ENCODE data around the gene DNER. TPM values are rescaled to one million over a fixed set of nuclear protein-coding genes. Genes with fewer than 3 reads are reported as not detected.

DNER gene, protein sequence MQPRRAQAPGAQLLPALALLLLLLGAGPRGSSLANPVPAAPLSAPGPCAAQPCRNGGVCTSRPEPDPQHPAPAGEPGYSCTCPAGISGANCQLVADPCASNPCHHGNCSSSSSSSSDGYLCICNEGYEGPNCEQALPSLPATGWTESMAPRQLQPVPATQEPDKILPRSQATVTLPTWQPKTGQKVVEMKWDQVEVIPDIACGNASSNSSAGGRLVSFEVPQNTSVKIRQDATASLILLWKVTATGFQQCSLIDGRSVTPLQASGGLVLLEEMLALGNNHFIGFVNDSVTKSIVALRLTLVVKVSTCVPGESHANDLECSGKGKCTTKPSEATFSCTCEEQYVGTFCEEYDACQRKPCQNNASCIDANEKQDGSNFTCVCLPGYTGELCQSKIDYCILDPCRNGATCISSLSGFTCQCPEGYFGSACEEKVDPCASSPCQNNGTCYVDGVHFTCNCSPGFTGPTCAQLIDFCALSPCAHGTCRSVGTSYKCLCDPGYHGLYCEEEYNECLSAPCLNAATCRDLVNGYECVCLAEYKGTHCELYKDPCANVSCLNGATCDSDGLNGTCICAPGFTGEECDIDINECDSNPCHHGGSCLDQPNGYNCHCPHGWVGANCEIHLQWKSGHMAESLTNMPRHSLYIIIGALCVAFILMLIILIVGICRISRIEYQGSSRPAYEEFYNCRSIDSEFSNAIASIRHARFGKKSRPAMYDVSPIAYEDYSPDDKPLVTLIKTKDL
- 3.3 to 7.7 TPM (median 5.6 TPM) in 5 replicates for total RNA-seq (2022; extraction: Qiagen RNA extraction; ENCODE audit: low read depth)

GRCh38 chr2:229714080-229714735 lies at the start of gene DNER:
TSS of gene DNER (minus strand) at chr2:229714555. CDS start at chr2:229714423, 132 bp downstream.

Other genes starting within 250 kb of the DNER start
- 87.1 to 126 TPM (median 89.4 TPM) in 5 replicates for gene TRIP12, start 207.5 kb upstream of the DNER start, total RNA-seq (2022; extraction: Qiagen RNA extraction; ENCODE audit: low read depth)
- 0.93 to 1.8 TPM (median 1.2 TPM) in 5 replicates for gene FBXO36, start 207.9 kb upstream of the DNER start, total RNA-seq (2022; extraction: Qiagen RNA extraction; ENCODE audit: low read depth)

Measured in A549 treated with RU486 at 1 μM for 4 hours (cell line).